HCT116 (cell line): ENCODE results near the gene RUVBL1.

ENCODE experiments used
- ATF3 ChIP-seq: IDR thresholded peaks from 2 replicates; pipeline ENCODE4 v1.6.1; 2012
- CTCF ChIP-seq, 3 experiments: fragments of 200-600 bp in 1 of 3; sonication (generic) in 1 of 3; IDR thresholded peaks in 2 of 3; conservative IDR thresholded peaks in 1 of 3; 2 replicates each; pipeline ENCODE4 v1.5.1; 2012 to 2017; ENCODE audit warnings: low read depth in 2 of 3, low read length in 2 of 3, antibody characterized with exemption in 1 of 3, borderline replicate concordance in 1 of 3, control low read depth in 1 of 3, mild to moderate bottlenecking in 1 of 3, mixed read lengths in 1 of 3, mixed run types in 1 of 3, moderate library complexity in 1 of 3; ENCODE audit not compliant: insufficient read depth in 1 of 3
- EGR1 ChIP-seq: IDR thresholded peaks from 2 replicates; pipeline ENCODE4 v1.6.1; 2012; ENCODE audit warnings: low read depth
- EZH2 ChIP-seq: fragments of 200-600 bp; sonication (generic); IDR thresholded peaks from 2 replicates; pipeline ENCODE4 v1.6.1; 2017; ENCODE audit warnings: antibody characterized with exemption, mixed run types
- POLR2A ChIP-seq: IDR thresholded peaks from 2 replicates; pipeline ENCODE4 v1.7.0; 2011; ENCODE audit warnings: borderline replicate concordance; ENCODE audit not compliant: insufficient read depth, insufficient read length; ENCODE audit errors: extremely low read depth
- POLR2AphosphoS5 ChIP-seq: IDR thresholded peaks from 2 replicates; pipeline ENCODE4 v1.6.1; 2011; ENCODE audit warnings: mild to moderate bottlenecking, low read depth, low read length, moderate library complexity
- REST ChIP-seq: IDR thresholded peaks from 2 replicates; pipeline ENCODE4 v1.6.1; 2012; ENCODE audit warnings: low read depth
- SIN3A ChIP-seq: IDR thresholded peaks from 2 replicates; pipeline ENCODE4 v1.6.1; 2012; ENCODE audit warnings: low read depth
- SP1 ChIP-seq: IDR thresholded peaks from 2 replicates; pipeline ENCODE4 v1.6.1; 2012; ENCODE audit warnings: low read depth
- YY1 ChIP-seq: IDR thresholded peaks from 2 replicates; pipeline ENCODE4 v1.6.1; 2011; ENCODE audit warnings: low read length, low read depth, moderate library complexity, mild to moderate bottlenecking; ENCODE audit not compliant: insufficient replicate concordance; ENCODE audit errors: extremely low read depth
- ZNF274 ChIP-seq: fragments of 200-500 bp; sonication (Bioruptor generic); IDR thresholded peaks from 2 replicates; pipeline ENCODE4 v1.6.1; 2014; ENCODE audit warnings: mild to moderate bottlenecking, low read depth, low read length, inconsistent platforms
- TF ChIP-seq, protein P1 (sequence below): IDR thresholded peaks from 2 replicates; pipeline ENCODE4 v1.6.1; 2012
- TF ChIP-seq, protein P2 (sequence below): IDR thresholded peaks from 2 replicates; pipeline ENCODE4 v1.6.1; 2011; ENCODE audit warnings: mild to moderate bottlenecking, low read length, moderate library complexity; ENCODE audit not compliant: insufficient replicate concordance; ENCODE audit errors: extremely low read depth

DNA sequence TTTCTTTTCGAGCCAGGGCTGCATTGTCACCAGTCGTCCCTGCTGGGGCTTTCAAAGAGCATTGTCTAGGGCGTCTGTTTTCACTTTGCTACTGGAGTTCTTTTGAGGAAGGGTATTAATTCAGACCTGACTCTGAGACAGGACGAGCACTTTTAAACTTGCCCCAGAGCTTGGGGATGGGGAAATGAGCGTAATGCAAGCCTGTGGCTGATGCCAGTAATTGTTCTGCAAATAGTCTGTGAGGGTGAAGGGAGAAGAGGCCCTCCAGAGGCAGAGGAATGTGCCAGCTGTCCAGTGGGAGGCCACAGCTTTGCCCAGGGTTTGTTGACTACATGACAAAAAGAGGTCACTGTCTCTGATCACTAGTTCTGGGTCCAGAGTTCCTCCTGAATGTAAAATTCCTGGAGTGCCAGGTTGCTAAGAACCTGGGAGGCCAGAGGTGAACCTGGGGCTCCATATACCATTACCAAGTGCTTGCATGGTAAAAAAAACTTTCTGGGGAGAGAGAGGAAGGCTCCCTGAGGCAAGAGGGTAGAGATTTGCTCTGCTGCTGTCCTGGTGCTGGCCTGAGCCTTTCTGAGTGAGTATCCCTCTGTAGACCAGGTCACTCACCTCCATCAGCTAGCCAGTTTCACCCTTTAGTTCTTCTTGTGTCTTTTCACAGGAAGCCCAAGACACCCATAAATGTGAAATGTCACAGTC, 44.5 kb upstream of the RUVBL1 start:
- TF ChIP-seq, protein P1, sequence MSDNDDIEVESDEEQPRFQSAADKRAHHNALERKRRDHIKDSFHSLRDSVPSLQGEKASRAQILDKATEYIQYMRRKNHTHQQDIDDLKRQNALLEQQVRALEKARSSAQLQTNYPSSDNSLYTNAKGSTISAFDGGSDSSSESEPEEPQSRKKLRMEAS: no peak
- TF ChIP-seq CTCF (IDR thresholded peaks at IDR 0.05 in 2 of 3, conservative IDR thresholded peaks at IDR 0.05 in 1 of 3; ENCODE audit: borderline replicate concordance in 1 of 3, insufficient read depth in 1 of 3, low read depth in 2 of 3, low read length in 2 of 3) (no peak), REST (no peak), YY1 (no peak), POLR2A (no peak), ATF3 (no peak), ZNF274 (no peak), EZH2 (no peak), POLR2AphosphoS5 (no peak), SIN3A (no peak), SP1 (no peak), EGR1 (no peak)
- TF ChIP-seq, protein P2, sequence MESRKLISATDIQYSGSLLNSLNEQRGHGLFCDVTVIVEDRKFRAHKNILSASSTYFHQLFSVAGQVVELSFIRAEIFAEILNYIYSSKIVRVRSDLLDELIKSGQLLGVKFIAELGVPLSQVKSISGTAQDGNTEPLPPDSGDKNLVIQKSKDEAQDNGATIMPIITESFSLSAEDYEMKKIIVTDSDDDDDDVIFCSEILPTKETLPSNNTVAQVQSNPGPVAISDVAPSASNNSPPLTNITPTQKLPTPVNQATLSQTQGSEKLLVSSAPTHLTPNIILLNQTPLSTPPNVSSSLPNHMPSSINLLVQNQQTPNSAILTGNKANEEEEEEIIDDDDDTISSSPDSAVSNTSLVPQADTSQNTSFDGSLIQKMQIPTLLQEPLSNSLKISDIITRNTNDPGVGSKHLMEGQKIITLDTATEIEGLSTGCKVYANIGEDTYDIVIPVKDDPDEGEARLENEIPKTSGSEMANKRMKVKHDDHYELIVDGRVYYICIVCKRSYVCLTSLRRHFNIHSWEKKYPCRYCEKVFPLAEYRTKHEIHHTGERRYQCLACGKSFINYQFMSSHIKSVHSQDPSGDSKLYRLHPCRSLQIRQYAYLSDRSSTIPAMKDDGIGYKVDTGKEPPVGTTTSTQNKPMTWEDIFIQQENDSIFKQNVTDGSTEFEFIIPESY: no peak
